IPS DF 4.7 (cell line): ENCODE measurements around the gene ZW10.
"Not testable (repeated sequence)": the region's sequence is repeated elsewhere in the genome, so short reads cannot be mapped to it uniquely, and the experiment has no call there.

Experiments used
- DNase-seq: peaks from one replicate; pipeline ENCODE4 v3.0.0-alpha.2; 2013; ENCODE audit warnings: low spot score; ENCODE audit errors: extremely low read depth

Gene ZW10

GRCh38 chr11:113760241-113760640 lies 13.3 kb downstream of the ZW10 start:
- no peak for DNase-seq

- DNase-seq: no peak
These were observed 20.6 kb downstream of the ZW10 start for GRCh38 chr11:113752932-113753331.

- DNase-seq: no peak
These were observed 37.2 kb downstream of the ZW10 start for GRCh38 chr11:113736323-113736722.

- no peak for DNase-seq
These were observed 41.4 kb downstream of the ZW10 start for GRCh38 chr11:113732092-113732491.

- peak; percentile 28 for DNase-seq
These were observed 42.4 kb downstream of the ZW10 start for GRCh38 chr11:113730887-113731726.

- DNase-seq: no peak
These were observed 44.0 kb downstream of the ZW10 start for GRCh38 chr11:113729456-113729855.

GRCh38 chr11:113728814-113729213 lies 44.7 kb downstream of the ZW10 start:
- no peak for DNase-seq

- no peak for DNase-seq
These were observed 47.6 kb downstream of the ZW10 start for GRCh38 chr11:113725913-113726312.

GRCh38 chr11:113725407-113725806 lies 48.1 kb downstream of the ZW10 start:
- DNase-seq: no peak

- no peak for DNase-seq
These were observed 48.7 kb downstream of the ZW10 start for GRCh38 chr11:113724778-113725177.

- DNase-seq: no peak
These were observed 49.7 kb downstream of the ZW10 start for GRCh38 chr11:113723787-113724186.

- no peak for DNase-seq
These were observed 50.6 kb downstream of the ZW10 start for GRCh38 chr11:113722934-113723333.

- DNase-seq: no peak
These were observed 51.3 kb downstream of the ZW10 start for GRCh38 chr11:113722221-113722620.

- no peak for DNase-seq
These were observed 51.9 kb downstream of the ZW10 start for GRCh38 chr11:113721462-113722066.

GRCh38 chr11:113720478-113720877 lies 53.0 kb downstream of the ZW10 start:
- not testable (repeated sequence) for DNase-seq

- DNase-seq: no peak
These were observed 57.4 kb downstream of the ZW10 start for GRCh38 chr11:113715882-113716625.

- no peak for DNase-seq
These were observed 58.2 kb downstream of the ZW10 start for GRCh38 chr11:113715273-113715672.

- no peak for DNase-seq
These were observed 62.5 kb downstream of the ZW10 start for GRCh38 chr11:113710989-113711388.

GRCh38 chr11:113705871-113706655 lies 67.4 kb downstream of the ZW10 start, which contains the start of gene TMPRSS5:
Gene TMPRSS5 (minus strand): TSS chr11:113706308. CDS start chr11:113706224, 84 bp downstream.
- DNase-seq: no peak

- not testable (repeated sequence) for DNase-seq
These were observed 69.9 kb downstream of the ZW10 start for GRCh38 chr11:113703551-113703950.

- no peak for DNase-seq
These were observed 72.0 kb downstream of the ZW10 start for GRCh38 chr11:113701491-113701890.
